Mammary epithelial cell (primary cell): ENCODE data around the gene NOC2L.

ENCODE experiments used
- EZH2 ChIP-seq: IDR thresholded peaks from 2 replicates; pipeline ENCODE4 v1.6.1; 2012; ENCODE audit warnings: low read length, inconsistent platforms, borderline replicate concordance
- TF ChIP-seq, protein P1 (sequence below), 2 donors: IDR thresholded peaks in 1 of 2; conservative IDR thresholded peaks in 1 of 2; 2 replicates each; pipeline ENCODE4 v1.5.1; 2011 to 2012; ENCODE audit warnings: inconsistent platforms in 2 of 2, low read length in 2 of 2, mild to moderate bottlenecking in 2 of 2, control low read depth in 1 of 2, low read depth in 1 of 2; ENCODE audit not compliant: insufficient read depth in 1 of 2; ENCODE audit errors: extremely low read depth in 1 of 2

- TF ChIP-seq, protein P1, sequence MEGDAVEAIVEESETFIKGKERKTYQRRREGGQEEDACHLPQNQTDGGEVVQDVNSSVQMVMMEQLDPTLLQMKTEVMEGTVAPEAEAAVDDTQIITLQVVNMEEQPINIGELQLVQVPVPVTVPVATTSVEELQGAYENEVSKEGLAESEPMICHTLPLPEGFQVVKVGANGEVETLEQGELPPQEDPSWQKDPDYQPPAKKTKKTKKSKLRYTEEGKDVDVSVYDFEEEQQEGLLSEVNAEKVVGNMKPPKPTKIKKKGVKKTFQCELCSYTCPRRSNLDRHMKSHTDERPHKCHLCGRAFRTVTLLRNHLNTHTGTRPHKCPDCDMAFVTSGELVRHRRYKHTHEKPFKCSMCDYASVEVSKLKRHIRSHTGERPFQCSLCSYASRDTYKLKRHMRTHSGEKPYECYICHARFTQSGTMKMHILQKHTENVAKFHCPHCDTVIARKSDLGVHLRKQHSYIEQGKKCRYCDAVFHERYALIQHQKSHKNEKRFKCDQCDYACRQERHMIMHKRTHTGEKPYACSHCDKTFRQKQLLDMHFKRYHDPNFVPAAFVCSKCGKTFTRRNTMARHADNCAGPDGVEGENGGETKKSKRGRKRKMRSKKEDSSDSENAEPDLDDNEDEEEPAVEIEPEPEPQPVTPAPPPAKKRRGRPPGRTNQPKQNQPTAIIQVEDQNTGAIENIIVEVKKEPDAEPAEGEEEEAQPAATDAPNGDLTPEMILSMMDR (conservative IDR thresholded peaks at IDR 0.05 in 1 of 2, IDR thresholded peaks at IDR 0.05 in 1 of 2; ENCODE audit: extremely low read depth in 1 of 2, insufficient read depth in 1 of 2, low read depth in 1 of 2, low read length in 2 of 2) = no peak
- no peak for TF ChIP-seq EZH2
These were observed 45.3 kb upstream of the NOC2L start for GRCh38 chr1:1004420-1004779.
